ENCODE results near the gene POR. TPM values are rescaled to one million over a fixed set of nuclear protein-coding genes. Genes with fewer than 3 reads are reported as not detected.
"Not testable (repeated sequence)": the region's sequence is repeated elsewhere in the genome, so short reads cannot be mapped to it uniquely, and the experiment has no call there.

Gene POR
- total RNA-seq, 1 donor from 2014 or later, result 54.7 TPM

DNA sequence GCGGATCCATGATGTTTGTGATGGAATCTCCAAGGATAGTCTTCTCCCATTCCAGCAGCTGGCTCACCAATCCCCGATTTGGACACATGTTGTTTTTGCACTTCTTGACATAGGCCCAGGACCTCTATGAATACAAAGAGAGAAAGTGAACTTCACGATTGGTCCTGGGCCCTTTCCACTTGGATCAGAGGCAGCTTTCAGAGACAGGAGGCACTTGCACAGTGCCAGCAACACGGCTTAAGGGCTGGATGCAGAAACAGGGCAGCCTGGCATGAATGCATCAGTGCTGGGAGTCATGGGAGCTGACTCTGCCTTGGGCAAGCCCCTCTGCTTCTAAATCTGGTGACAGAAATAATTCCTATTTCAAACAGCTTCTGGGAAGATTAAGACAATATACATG, 81.5 kb downstream of the POR start:
- DNase-seq, result peak; percentile 22
- intact Hi-C loops (cut with DNase I), result no loop called here
- ATAC-seq (ENCODE audit: poor library complexity), result no peak

DNA sequence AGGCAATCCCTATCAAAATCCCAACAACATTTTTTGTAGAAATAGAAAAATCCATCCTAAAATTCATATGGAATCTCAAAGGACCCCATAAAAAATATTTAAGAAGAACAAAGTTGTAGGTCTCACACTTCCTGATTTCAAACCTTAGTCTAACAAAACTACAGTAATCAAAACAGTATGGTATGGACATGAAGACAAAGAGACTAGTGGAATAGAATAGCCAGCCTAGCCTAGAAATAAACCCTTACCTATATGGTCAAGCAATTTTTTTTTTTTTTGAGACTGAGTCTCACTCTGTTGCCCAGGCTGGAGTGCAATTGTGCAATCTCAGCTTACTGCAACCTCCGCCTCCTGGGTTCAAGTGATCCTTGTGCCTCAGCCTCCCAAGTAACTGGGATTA, 83.1 kb downstream of the POR start:
- ATAC-seq (ENCODE audit: poor library complexity), result no peak
- no peak for DNase-seq
- intact Hi-C loops (cut with DNase I), result no loop called here

DNA sequence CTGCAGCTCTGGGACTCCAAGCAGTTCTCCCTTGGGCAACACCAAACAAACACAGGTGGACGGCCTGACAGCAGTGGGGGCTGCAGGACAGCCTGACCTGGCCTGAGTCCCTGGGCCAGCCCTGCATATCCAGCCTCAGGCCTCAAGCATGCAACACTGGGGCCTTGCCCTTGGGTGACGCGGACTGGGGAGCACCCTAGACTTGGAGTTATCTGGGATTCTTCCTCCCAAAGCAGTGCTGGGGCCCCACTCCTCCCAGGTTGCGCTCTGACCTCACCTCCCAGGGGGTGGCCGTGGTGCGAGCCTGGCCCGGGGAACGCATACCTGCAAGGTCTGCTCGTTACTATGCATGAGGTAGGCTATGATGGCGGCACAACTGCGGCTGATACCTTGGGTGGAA, 85.6 kb downstream of the POR start:
- peak; percentile 29 for DNase-seq
- intact Hi-C loops (cut with DNase I), result no loop called here
- ATAC-seq (ENCODE audit: poor library complexity), result no peak

DNA sequence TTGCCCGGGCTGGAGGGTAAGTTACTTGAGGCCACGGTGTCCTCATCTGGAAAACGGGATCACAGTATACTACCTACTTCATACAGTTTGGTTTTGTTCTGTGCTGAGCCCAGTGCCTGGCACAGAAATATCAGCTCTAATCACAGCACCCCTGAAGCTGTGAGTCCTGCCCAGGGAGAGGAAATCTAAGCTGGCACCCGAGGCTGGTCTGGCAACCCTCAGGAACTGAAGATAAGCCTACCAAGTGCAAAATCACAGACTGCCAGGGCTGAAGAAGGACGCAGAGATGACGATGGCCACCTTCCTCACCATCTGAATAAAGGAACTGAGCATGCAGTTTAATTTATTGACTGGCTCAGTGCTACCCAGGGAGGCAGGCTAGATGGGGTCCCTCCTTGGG, 87.2 kb downstream of the POR start:
- DNase-seq (peak; percentile 40), ATAC-seq (ENCODE audit: poor library complexity) (peak; percentile 82)
- intact Hi-C loops (cut with DNase I), result no loop called here

DNA sequence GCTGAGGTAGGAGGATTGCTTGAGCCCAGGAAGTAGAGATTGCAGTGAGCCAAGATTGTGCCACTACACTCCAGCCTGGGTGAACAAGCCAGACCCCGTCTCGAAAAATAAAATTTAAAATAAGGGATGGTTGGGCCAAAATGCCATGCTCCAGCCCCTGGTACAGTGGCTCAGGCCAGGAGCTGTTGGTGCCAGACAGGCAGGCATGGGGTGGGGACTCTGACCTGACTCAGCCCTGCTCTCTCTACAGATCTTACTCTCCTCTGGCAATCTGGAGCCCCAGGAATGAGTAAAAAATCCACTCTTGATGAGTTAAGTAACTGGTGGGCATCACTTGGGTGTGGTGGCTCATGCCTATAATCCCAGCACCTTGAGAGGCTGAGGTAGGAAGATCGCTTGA, 87.9 kb downstream of the POR start:
- DNase-seq, result peak; percentile 12
- intact Hi-C loops (cut with DNase I), result no loop called here

DNA sequence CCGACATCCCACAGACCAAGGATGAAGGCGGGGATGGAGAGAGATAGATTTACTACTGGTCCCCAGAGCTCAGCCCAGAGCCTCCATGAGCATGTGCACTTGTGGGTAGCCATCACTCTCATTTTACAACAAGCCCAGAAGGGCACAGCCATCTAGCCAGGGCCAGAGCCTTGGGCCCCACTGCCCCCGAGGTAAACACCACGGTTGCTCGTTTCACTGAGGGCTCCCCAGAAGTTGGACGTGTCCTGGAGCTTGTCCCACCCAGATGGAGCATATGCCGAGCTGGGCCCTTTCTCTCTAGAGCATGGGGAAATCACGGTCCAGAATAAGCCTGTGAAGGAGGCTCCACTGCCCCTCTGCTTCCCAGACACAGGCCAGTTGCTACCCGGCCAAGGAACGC, 88.4 kb downstream of the POR start:
- no peak for ATAC-seq (ENCODE audit: poor library complexity)

More for the DNA sequence above, 87.9 kb downstream of the POR start:
- ATAC-seq (ENCODE audit: poor library complexity), result no peak

DNA sequence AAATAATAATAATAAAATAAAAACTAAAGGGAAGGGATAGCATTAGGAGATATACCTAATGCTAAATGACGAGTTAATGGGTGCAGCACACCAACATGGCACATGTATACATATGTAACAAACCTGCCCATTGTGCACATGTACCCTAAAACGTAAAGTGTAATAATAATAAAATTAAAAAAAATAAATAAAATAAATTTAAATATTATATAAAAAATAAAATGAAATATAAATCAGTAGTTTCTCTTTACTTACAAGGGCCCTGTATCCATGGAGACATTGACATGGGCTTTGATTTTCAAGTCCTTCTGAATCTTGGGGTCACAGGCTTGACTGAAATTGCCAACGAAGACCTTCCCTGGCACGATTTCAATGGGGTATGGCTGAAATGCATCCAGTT, 90.0 kb downstream of the POR start:
- ATAC-seq (ENCODE audit: poor library complexity); intact Hi-C loops (cut with DNase I): not testable (repeated sequence)

More for the DNA sequence above, 88.4 kb downstream of the POR start:
- DNase-seq, result peak; percentile 19
- intact Hi-C loops (cut with DNase I), result no loop called here

DNA sequence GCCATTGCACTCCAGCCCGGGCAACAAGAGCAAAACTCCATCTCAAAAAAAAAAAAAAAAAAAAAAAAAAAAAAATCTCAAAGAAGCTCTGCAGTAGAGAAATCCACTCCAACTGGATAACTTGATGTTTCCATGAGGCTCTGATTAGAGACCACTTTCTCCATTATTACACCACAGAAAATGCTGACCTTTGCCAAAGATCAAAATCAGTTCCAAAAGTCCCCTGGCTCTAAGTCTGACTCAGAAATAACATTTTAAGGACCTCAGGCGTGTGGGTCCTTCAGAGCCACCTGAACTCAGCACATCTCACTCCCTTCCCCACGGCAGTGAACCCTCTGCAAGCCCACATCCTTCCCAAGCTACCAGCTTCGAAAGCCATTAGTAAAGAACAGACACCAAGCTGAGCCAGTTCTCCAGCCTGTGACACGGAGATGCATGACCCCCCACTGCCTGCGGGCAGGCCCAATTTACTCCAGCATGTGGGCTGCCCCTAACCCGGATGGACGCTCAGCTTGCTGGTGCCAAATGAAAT, 93.3 kb downstream of the POR start:
- ATAC-seq (ENCODE audit: poor library complexity) (no peak), DNase-seq (peak; percentile 3)
- intact Hi-C loops (cut with DNase I), result no loop called here

More for the DNA sequence above, 90.0 kb downstream of the POR start:
- DNase-seq, result not testable (repeated sequence)

DNA sequence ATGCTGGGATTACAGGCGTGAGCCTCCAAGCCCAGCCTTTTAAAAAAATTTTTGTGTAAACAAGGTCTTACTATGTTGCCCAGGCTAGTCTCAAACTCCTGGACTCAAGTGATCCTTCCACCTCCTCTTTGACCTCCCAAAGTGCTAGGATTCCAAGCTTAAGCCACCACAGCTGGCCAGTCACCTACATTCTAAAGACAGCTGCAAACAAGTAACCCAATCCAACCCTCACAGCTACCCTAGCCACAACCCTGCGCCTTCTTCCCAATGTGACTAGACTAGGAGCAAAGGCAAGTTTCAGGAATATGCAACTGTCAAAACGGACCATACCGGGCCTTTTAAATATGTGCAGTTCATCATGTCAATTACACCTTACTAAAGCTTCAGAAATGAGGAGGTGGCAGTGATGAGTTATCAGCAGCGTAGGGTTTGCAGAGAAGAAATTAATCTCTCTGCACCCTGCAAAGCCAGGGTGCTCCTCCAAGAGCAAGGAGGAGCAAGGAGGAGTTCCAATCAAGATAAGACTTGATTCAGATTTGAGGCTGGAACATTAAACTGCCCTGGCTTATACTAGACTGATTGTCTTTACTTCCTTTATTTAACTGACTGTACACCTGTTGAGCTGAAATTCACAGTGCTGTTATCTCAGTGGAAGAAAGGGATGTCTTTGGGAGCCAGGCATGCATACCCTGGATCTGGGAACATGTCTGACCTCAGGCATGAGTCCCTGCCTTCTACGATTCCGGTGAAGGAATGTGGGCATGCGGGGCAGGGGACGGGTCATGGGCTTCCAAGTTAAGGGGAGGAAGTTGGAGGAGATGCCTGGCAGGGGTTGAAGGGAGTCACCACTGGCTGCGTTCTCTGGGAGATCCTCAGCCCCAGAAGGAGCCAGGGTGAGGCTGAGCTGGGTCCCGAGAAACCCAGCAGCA, 95.0 kb downstream of the POR start:
- ATAC-seq (ENCODE audit: poor library complexity), result no peak
- peak; percentile 13 for DNase-seq
- intact Hi-C loops (cut with DNase I), result no loop called here

DNA sequence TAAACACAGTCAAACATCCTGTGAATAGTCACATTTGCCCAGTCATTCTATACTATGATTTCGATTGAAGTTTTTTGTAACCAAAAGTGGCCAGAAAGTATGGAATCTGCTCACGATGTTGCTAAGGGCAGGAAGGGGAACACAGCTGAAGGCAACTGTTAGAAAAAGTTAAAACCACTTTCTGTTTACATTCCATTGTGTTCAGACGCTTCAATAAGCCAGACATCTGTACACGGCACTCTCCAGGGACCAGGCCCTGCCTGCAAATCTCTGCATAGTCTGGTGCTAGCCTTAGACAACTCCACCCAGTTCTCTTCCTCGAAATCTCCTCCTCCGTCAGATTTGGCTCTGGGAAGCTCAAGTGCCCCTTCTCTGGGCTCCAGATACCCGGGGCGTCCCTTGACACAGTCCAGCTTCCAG, 96.5 kb downstream of the POR start:
- ATAC-seq (ENCODE audit: poor library complexity) (peak; percentile 88), DNase-seq (peak; percentile 80)
- intact Hi-C loops (cut with DNase I), result no loop called here

DNA sequence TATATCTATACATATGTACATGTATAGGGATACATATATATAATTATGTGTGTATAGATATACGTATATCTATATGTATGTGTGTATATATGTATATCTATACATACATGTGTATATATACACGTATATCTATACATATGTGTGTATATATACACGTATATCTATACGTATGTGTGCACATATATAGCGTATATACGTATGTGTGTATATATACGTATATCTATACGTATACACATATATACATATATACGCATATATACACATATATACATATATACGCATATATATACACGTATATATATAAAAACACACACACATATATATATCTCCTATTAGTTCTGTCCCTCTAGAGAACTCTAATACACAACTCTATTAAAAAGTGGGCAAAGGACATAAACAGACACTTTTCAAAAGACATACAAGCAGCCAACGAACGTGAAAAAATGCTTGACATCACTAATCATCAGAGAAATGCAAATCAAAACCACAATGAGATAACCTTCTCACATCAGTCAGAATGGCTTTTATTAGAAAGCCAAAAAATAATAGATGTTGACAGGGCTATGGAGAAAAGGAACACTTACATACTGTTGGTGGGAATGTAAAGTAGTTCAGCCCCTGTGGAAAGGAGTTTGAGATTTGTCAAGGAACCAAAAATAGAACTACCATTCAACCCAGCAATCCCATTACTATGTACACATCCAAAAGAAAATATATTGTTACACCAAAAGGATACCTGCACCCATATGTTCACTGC, 101.4 kb downstream of the POR start:
- DNase-seq, result no peak
- intact Hi-C loops (cut with DNase I), result no loop called here
- ATAC-seq (ENCODE audit: poor library complexity), result no peak

DNA sequence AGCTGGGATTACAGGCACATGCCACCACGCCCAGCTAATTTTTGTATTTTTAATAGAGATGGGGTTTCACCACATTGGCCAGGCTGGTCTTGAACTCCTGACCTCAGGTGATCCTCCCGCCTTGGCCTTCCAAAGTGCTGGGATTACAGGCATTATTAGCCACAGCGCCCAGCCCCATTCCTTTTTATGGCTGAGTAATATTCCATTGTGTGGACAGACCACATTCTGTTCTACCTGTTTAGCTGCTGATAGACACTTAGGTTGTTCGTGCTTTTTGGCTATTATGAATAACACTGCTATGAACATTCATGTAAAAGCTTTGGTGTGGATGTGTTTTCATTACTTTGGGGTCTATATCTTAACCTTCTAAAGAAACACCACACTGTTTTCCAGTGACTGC, 103.6 kb downstream of the POR start:
- peak; percentile 9 for DNase-seq
- ATAC-seq (ENCODE audit: poor library complexity); intact Hi-C loops (cut with DNase I): not testable (repeated sequence)

DNA sequence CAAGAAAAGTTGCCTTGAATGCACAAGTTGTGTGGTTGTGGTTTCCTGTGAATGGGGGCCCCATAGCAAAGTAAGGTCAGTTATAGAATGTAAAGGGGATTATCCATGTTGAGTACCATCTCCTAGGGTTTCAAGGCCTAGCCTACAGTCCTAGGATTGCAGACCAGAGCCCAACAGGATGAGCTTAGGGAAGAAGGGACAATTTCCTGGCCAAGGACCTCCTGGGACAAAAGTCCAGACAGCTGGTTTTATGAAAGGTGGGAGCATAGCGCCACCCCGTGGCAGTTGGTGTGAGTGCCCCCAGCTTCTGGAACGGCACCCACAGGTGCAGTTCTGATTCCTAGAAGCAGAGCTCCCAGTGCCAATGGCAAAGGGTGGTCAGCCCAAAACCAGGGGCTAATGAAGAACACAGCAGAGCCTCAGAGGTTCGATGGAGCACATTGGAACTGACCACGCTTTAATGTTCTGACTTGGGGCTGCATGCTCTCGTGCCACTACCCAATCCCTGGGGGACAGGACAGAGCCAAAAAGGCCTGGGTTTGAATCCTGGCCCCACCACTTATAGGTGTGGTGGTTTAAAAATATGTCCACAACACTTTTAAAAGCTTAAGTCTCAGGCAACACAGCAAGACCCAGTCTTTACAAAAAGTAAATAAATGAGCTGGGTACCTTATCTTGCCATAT, 105.2 kb downstream of the POR start:
- ATAC-seq (ENCODE audit: poor library complexity), result peak; percentile 91
- peak; percentile 87 for DNase-seq
- intact Hi-C loops (cut with DNase I), result loop anchor here (1.0 kb wide), 1 partner anchor 154 kb away; no protein-coding TSS in a partner anchor

DNA sequence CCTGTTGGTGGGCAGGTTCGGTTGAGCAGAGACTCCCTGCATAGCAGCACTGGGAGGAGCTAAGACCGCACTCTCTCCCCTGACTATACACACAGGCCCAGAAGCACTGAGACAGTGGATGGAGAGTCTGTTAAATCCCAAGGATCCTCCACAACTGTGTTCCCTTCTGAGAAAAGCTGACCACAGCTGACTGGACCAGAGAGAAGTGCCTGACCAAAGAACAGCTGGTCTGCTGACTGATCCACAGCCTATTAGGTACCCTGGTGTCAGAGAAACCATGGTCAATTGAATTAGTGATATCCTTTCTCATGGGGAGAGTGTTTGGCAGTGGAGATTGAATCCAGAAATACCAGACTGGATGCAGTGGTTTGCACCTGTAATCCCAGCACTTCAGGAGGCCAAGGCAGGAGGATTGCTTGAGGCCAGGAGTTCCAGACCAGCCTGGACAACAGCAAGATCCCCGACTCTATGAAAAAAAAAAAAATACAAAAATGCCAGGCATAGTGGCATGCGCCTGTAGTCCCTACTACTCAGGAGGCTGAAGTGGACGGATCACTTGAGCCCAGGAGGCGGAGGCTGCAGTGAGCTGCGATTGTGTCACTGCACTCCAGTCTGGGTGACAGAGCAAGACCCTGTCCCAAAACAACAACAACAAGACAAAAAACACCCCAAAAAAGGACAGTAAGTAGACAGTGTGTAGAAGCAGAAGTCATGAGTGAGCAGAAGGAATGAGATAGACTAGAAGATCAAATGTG, 107.2 kb downstream of the POR start:
- intact Hi-C loops (cut with DNase I), result no loop called here
- DNase-seq (no peak), ATAC-seq (ENCODE audit: poor library complexity) (no peak)

DNA sequence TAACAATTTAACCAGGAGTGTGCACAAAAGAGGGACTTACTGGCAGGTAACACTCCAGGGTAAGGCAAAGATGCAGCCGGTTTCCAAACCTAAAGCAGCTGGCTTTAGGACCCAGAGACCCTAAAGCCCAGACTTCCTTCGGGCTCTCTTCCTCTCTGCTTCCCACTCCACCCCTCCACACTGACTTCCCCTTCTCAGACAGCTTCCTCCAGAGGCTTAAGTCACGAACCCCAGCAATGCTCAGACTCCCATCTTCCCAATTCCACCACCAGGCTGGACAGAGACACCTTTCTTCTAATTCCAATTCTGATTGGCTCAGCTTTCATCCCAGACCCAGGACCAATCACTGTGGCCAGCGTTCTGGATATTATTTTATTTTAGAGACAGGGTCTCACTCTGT, 108.0 kb downstream of the POR start:
- ATAC-seq (ENCODE audit: poor library complexity), result peak; percentile 56
- intact Hi-C loops (cut with DNase I), result no loop called here
- DNase-seq, result no peak

DNA sequence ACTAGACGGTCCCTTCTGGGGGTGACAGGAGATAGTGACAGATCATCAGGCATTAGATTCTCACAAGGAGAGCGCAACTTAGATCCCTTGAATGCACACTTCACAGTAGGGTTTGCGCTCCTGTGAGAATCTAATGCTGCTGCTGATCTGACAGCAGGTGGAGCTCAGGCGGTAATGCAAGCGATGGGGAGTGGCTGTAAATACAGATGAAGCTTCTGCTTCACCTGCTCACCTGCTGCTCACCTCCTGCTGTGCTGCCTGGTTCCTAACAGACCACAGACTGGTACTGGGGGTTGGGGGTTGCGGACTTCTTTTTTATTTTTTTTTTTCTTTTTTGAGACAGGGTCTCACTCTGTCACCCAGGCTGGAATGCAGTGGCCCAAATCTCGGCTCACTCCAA, 114.7 kb downstream of the POR start:
- intact Hi-C loops (cut with DNase I); ATAC-seq (ENCODE audit: poor library complexity); DNase-seq: not testable (repeated sequence)

DNA sequence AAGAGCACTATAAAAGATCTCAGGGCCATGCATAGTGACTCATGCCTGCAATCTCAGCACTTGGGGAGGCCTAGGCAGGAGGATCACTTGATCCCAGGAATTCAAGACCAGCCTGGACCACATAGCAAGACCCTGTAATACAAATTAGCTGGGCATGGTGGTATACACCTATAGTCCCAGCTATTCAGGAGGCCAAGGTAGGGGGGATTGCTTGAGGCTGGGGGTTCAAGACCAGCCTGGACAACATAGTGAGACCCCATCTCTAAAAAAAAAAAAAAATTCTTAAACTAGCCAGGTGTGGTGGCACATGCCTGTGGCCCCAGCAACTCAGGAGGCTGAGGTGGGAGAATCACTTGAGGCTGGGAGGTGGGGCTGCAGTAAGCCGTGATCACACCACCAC, 117.0 kb downstream of the POR start:
- ATAC-seq (ENCODE audit: poor library complexity) (no peak), DNase-seq (no peak)
- intact Hi-C loops (cut with DNase I), result no loop called here
